ENCODE measurements around the gene DSCAML1.

DNA sequence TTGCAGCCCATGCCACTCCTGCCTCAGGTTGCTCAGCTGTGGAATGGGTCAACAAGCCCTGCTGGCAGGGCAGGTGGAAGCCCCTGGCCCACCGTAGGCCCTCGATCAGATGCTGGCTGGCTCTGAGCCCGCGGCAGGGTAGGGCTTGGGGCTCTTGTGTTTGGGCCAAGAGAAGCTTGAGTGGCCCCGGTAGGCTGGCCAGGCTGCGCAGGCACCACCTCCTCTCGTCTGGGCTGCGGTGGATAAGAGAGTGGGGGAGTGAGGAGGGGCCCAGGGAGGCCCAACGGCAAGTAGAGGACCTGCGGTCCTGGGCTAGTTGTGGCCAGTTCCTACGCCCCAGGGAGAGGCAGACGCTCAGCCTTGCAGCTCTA, 354.2 kb downstream of the DSCAML1 start:
- TF ChIP-seq CSDC2 (CRISPR knock-in tag; IDR thresholded peaks at IDR 0.05) (no peak), ZFP3 (CRISPR knock-in tag; IDR thresholded peaks at IDR 0.05) (no peak), TCF4 (CRISPR knock-in tag; IDR thresholded peaks at IDR 0.05; ENCODE audit: borderline replicate concordance) (no peak), GLIS3 (CRISPR knock-in tag; IDR thresholded peaks at IDR 0.05) (no peak), ZC3H10 (CRISPR knock-in tag; IDR thresholded peaks at IDR 0.05) (no peak), ZFP30 (CRISPR knock-in tag; IDR thresholded peaks at IDR 0.05) (no peak), SNAI2 (CRISPR knock-in tag; IDR thresholded peaks at IDR 0.05) (no peak), ARNTL (CRISPR knock-in tag; IDR thresholded peaks at IDR 0.05; ENCODE audit: borderline replicate concordance, low read depth) (no peak), PATZ1 (CRISPR knock-in tag; IDR thresholded peaks at IDR 0.05; ENCODE audit: borderline replicate concordance) (no peak), TSHZ2 (CRISPR knock-in tag; IDR thresholded peaks at IDR 0.05) (no peak)
- TF ChIP-seq, protein P1, sequence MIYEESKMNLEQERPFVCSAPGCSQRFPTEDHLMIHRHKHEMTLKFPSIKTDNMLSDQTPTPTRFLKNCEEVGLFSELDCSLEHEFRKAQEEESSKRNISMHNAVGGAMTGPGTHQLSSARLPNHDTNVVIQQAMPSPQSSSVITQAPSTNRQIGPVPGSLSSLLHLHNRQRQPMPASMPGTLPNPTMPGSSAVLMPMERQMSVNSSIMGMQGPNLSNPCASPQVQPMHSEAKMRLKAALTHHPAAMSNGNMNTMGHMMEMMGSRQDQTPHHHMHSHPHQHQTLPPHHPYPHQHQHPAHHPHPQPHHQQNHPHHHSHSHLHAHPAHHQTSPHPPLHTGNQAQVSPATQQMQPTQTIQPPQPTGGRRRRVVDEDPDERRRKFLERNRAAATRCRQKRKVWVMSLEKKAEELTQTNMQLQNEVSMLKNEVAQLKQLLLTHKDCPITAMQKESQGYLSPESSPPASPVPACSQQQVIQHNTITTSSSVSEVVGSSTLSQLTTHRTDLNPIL (CRISPR knock-in tag; IDR thresholded peaks at IDR 0.05; ENCODE audit: low read depth): no peak

Measured in SK-N-SH treated with all-trans-retinoic acid at 6 μM for 48 hours (cell line).